ENCODE measurements around the gene MYO1B.

- TF ChIP-seq CTCF (IDR thresholded peaks at IDR 0.05; ENCODE audit: poor library complexity, severe bottlenecking) (no peak), EZH2 (IDR thresholded peaks at IDR 0.05; ENCODE audit: borderline replicate concordance, insufficient read depth, low read length, poor library complexity, severe bottlenecking) (no peak), SMC3 (conservative IDR thresholded peaks at IDR 0.05; ENCODE audit: poor library complexity) (no peak), RAD21 (conservative IDR thresholded peaks at IDR 0.05) (no peak), REST (IDR thresholded peaks at IDR 0.05; ENCODE audit: borderline replicate concordance) (no peak), MXI1 (conservative IDR thresholded peaks at IDR 0.05; ENCODE audit: poor library complexity, severe bottlenecking) (no peak), POLR2AphosphoS5 (IDR thresholded peaks at IDR 0.05) (no peak), EP300 (conservative IDR thresholded peaks at IDR 0.05; ENCODE audit: poor library complexity, severe bottlenecking) (no peak), TAF1 (IDR thresholded peaks at IDR 0.05; ENCODE audit: low read depth) (no peak)
Measured at GRCh38 chr2:191343796-191344338, 98.7 kb downstream of the MYO1B start.
